ENCODE results near the gene ATP5MG. TPM values are rescaled to one million over a fixed set of nuclear protein-coding genes. Genes with fewer than 3 reads are reported as not detected.

Gene ATP5MG
- total and polyA plus RNA-seq, 2 donors (not counting 1 experiment from before 2014, with no cell fraction given) = 118 to 142 TPM

GRCh38 chr11:118370774-118371173 lies 30.6 kb upstream of the ATP5MG start:
- H3K9me3 ChIP-seq (ENCODE audit: control extremely low read depth in 1 of 3, control insufficient read depth in 2 of 3, insufficient read depth in 1 of 3, low read length in 2 of 3) = no peaks in the 10 kb centered on the region
- Mint-ChIP-seq H3K9me3 (ENCODE audit: insufficient read depth) (no peaks in the 10 kb centered on the region), H3K27ac (no peak overlapping the region), H3K4me3 (no peak overlapping the region), H3K27me3 (no peaks in the 10 kb centered on the region), H3K4me1 (no peaks in the 10 kb centered on the region)
- ATAC-seq (ENCODE audit: low read depth) = no peak
- H3K27ac ChIP-seq (ENCODE audit: low read length in 2 of 2) = no peak overlapping the region
- peaks cover 6 to 82% of the 10 kb centered on the region in 2 experiments for H3K36me3 ChIP-seq (replicated peaks in 1 of 2; ENCODE audit: control extremely low read depth in 1 of 2, control insufficient read depth in 1 of 2, extremely low read depth in 1 of 2, insufficient read depth in 2 of 2, low read length in 1 of 2)
- WGBS (ENCODE audit: insufficient coverage) = 95% methylated on average over 3 of the region's 4 CpGs
- ChIA-PET CTCF (no interaction called here), POLR2A (no interaction called here)
- H3K4me1 ChIP-seq (ENCODE audit: control insufficient read depth in 2 of 2, insufficient read depth in 2 of 2, low read length in 2 of 2) = no peaks in the 10 kb centered on the region
- peaks cover 4% of the 10 kb centered on the region for H3K79me2 ChIP-seq (ENCODE audit: control insufficient read depth, insufficient read depth, low read length)
- no peak overlapping the region for H3K4me3 ChIP-seq (ENCODE audit: control extremely low read depth in 1 of 5, extremely low read depth in 1 of 5, insufficient read depth in 1 of 5, low read depth in 2 of 5, low read length in 4 of 5)
- H4K20me1 ChIP-seq (ENCODE audit: control insufficient read depth, insufficient read depth, low read length, poor library complexity, severe bottlenecking) = no peaks in the 10 kb centered on the region
- no peak for DNase-seq
- no peak for TF ChIP-seq CTCF (IDR thresholded peaks at IDR 0.05)
- TF ChIP-seq EZH2 (IDR thresholded peaks at IDR 0.05; ENCODE audit: borderline replicate concordance, insufficient read depth, low read depth, low read length, poor library complexity, severe bottlenecking) = no peak
- H2AFZ ChIP-seq (ENCODE audit: insufficient read depth, low read depth, low read length, poor library complexity, severe bottlenecking) = no peak overlapping the region
- no peaks in the 10 kb centered on the region for H3K27me3 ChIP-seq (replicated peaks in 1 of 4; ENCODE audit: control extremely low read depth in 1 of 4, control insufficient read depth in 3 of 4, insufficient read depth in 4 of 4, low read length in 3 of 4)
- H3K4me2 ChIP-seq (replicated peaks; ENCODE audit: low read depth, low read length, poor library complexity, severe bottlenecking) = no peak overlapping the region
- H3K9ac ChIP-seq (ENCODE audit: low read length) = no peak overlapping the region
- intact Hi-C loops (cut with micrococcal nuclease) = no loop called here

GRCh38 chr11:118373263-118373662 lies 28.1 kb upstream of the ATP5MG start:
- Histone ChIP-seq H3K9me3 (ENCODE audit: control extremely low read depth in 1 of 3, control insufficient read depth in 2 of 3, insufficient read depth in 1 of 3, low read length in 2 of 3) (no peaks in the 10 kb centered on the region), H3K27me3 (replicated peaks in 1 of 4; ENCODE audit: control extremely low read depth in 1 of 4, control insufficient read depth in 3 of 4, insufficient read depth in 4 of 4, low read length in 3 of 4) (no peaks in the 10 kb centered on the region), H4K20me1 (ENCODE audit: control insufficient read depth, insufficient read depth, low read length, poor library complexity, severe bottlenecking) (no peaks in the 10 kb centered on the region), H3K79me2 (ENCODE audit: control insufficient read depth, insufficient read depth, low read length) (no peaks in the 10 kb centered on the region), H3K4me3 (ENCODE audit: control extremely low read depth in 1 of 5, extremely low read depth in 1 of 5, insufficient read depth in 1 of 5, low read depth in 2 of 5, low read length in 4 of 5) (no peak overlapping the region), H3K27ac (ENCODE audit: low read length in 2 of 2) (no peak overlapping the region), H3K9ac (ENCODE audit: low read length) (no peak overlapping the region), H3K4me2 (replicated peaks; ENCODE audit: low read depth, low read length, poor library complexity, severe bottlenecking) (no peak overlapping the region), H3K36me3 (replicated peaks in 1 of 2; ENCODE audit: control extremely low read depth in 1 of 2, control insufficient read depth in 1 of 2, extremely low read depth in 1 of 2, insufficient read depth in 2 of 2, low read length in 1 of 2) (peaks cover 6 to 83% of the 10 kb centered on the region in 2 experiments), H3K4me1 (ENCODE audit: control insufficient read depth in 2 of 2, insufficient read depth in 2 of 2, low read length in 2 of 2) (no peaks in the 10 kb centered on the region), H2AFZ (ENCODE audit: insufficient read depth, low read depth, low read length, poor library complexity, severe bottlenecking) (no peak overlapping the region)
- intact Hi-C loops (cut with micrococcal nuclease) = no loop called here
- Mint-ChIP-seq H3K4me3 (no peak overlapping the region), H3K27ac (no peak overlapping the region), H3K9me3 (ENCODE audit: insufficient read depth) (no peaks in the 10 kb centered on the region), H3K4me1 (no peaks in the 10 kb centered on the region), H3K27me3 (no peaks in the 10 kb centered on the region)
- 100% methylated on average over 2 of the region's 2 CpGs for WGBS (ENCODE audit: insufficient coverage)
- ATAC-seq (ENCODE audit: low read depth) (no peak), DNase-seq (no peak)
- TF ChIP-seq EZH2 (IDR thresholded peaks at IDR 0.05; ENCODE audit: borderline replicate concordance, insufficient read depth, low read depth, low read length, poor library complexity, severe bottlenecking) = no peak
- no peak for TF ChIP-seq CTCF (IDR thresholded peaks at IDR 0.05)
- ChIA-PET POLR2A (no interaction called here), CTCF (interaction anchor here (1.0 kb wide), 1 partner anchor 78 kb away, joined by 4 read pairs; no protein-coding TSS in a partner anchor)
